ENCODE data around the gene TMEM106C. TPM values are rescaled to one million over a fixed set of nuclear protein-coding genes. Genes with fewer than 3 reads are reported as not detected.

Gene TMEM106C
- total RNA-seq, 1 experiment from 2014 or later, result 48.3 TPM

- no peak for TF ChIP-seq ARID4B (CRISPR knock-in tag; IDR thresholded peaks at IDR 0.05; ENCODE audit: borderline replicate concordance)
Measured at GRCh38 chr12:47982770-47983169, 19.4 kb downstream of the TMEM106C start (continued).

DNA sequence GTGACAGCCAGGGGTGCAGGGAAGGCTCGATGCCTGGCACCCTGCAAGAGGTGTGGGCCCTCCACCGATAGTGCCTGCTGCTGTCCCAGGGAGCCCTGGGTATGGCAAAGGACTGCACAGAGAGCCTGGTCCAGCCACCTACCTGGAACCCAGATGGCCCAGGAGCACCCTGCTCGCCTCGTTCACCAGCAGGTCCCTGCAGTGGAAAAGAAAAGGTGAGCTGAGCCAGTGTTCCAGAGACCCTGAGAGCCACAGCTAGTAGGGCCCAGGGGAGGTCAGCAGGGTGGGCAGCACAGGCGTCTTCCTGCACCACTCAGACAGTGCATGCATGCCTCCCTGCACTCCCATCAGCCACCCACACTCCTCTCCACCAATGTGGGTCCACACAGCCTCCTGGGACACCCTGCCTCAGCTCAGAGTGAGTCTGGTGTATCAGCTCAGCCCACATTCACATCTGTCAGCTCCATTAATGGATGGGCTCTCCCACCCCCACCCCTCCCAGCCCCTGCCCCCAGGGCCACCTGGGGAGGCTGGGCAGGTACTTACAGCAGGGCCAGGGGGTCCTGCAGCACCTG is 20.2 kb downstream of the TMEM106C start:
- H3K36me3 Mint-ChIP-seq, result no peaks in the 10 kb centered on the region
- H3K4me1 Mint-ChIP-seq, result peaks cover 7% of the 10 kb centered on the region
- POLR2A ChIA-PET, result no interaction called here
- ATAC-seq (no peak), DNase-seq (ENCODE audit: low spot score) (no peak)
- H3K9me3 Mint-ChIP-seq, result no peaks in the 10 kb centered on the region
- H3K27ac Mint-ChIP-seq, result no peak overlapping the region
- no peak overlapping the region for H3K4me3 Mint-ChIP-seq
- CTCF ChIA-PET, result no interaction called here
- peaks cover 7% of the 10 kb centered on the region for H3K27me3 Mint-ChIP-seq (ENCODE audit: low read depth)
- TF ChIP-seq ZNF512 (CRISPR knock-in tag; IDR thresholded peaks at IDR 0.05; ENCODE audit: borderline replicate concordance) (no peak), RORB (CRISPR knock-in tag; IDR thresholded peaks at IDR 0.05) (no peak), OVOL2 (CRISPR knock-in tag; IDR thresholded peaks at IDR 0.05; ENCODE audit: borderline replicate concordance) (no peak), ATF1 (CRISPR knock-in tag; IDR thresholded peaks at IDR 0.05) (no peak), STAT6 (CRISPR knock-in tag; conservative IDR thresholded peaks at IDR 0.05; ENCODE audit: low read depth) (no peak), ZNF263 (CRISPR knock-in tag; IDR thresholded peaks at IDR 0.05; ENCODE audit: low read depth) (no peak), ARID4B (CRISPR knock-in tag; IDR thresholded peaks at IDR 0.05; ENCODE audit: borderline replicate concordance) (no peak), ZNF219 (CRISPR knock-in tag; IDR thresholded peaks at IDR 0.05; ENCODE audit: borderline replicate concordance) (no peak), ZNF671 (CRISPR knock-in tag; IDR thresholded peaks at IDR 0.05) (no peak), ZBTB21 (CRISPR knock-in tag; IDR thresholded peaks at IDR 0.05; ENCODE audit: borderline replicate concordance) (no peak), PREB (CRISPR knock-in tag; IDR thresholded peaks at IDR 0.05; ENCODE audit: borderline replicate concordance) (no peak), ZNF425 (CRISPR knock-in tag; conservative IDR thresholded peaks at IDR 0.05) (no peak)
- TF ChIP-seq, protein P1, sequence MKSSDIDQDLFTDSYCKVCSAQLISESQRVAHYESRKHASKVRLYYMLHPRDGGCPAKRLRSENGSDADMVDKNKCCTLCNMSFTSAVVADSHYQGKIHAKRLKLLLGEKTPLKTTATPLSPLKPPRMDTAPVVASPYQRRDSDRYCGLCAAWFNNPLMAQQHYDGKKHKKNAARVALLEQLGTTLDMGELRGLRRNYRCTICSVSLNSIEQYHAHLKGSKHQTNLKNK (CRISPR knock-in tag; IDR thresholded peaks at IDR 0.05), result no peak
